ENCODE measurements around the gene LCN10.
"Not testable (repeated sequence)": the region's sequence is repeated elsewhere in the genome, so short reads cannot be mapped to it uniquely, and the experiment has no call there.

The LCN10 gene

DNA sequence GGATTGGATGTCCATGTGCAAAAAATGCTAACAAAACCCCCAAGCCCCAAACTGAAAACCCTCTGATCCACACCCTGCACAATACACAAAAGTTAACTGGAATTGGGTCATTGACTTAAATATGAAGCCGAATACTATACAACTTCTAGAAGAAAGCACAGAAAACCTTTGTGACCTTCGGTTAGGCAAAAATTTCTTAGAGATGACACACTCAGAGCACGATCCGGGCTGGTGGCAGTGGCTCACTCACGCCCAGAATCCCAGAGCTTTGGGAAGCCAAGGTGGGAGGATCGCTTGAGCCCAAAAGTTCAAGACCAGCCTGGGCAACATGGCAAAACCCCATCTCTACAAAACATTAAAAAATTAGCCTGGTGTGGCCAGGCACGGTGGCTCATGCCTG lies 32.2 kb downstream of the LCN10 start:
- H3K27ac ChIP-seq: no peak overlapping the region
- H3K4me1 ChIP-seq (ENCODE audit: control insufficient read depth in 1 of 2, insufficient read depth in 1 of 2, low read depth in 1 of 2, low read length in 1 of 2): peaks cover 33 to 35% of the 10 kb centered on the region in 2 experiments
- TF ChIP-seq, protein P1, sequence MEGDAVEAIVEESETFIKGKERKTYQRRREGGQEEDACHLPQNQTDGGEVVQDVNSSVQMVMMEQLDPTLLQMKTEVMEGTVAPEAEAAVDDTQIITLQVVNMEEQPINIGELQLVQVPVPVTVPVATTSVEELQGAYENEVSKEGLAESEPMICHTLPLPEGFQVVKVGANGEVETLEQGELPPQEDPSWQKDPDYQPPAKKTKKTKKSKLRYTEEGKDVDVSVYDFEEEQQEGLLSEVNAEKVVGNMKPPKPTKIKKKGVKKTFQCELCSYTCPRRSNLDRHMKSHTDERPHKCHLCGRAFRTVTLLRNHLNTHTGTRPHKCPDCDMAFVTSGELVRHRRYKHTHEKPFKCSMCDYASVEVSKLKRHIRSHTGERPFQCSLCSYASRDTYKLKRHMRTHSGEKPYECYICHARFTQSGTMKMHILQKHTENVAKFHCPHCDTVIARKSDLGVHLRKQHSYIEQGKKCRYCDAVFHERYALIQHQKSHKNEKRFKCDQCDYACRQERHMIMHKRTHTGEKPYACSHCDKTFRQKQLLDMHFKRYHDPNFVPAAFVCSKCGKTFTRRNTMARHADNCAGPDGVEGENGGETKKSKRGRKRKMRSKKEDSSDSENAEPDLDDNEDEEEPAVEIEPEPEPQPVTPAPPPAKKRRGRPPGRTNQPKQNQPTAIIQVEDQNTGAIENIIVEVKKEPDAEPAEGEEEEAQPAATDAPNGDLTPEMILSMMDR (IDR thresholded peaks at IDR 0.05): no peak
- no peaks in the 10 kb centered on the region for H3K9me3 ChIP-seq
- no peaks in the 10 kb centered on the region for H3K36me3 ChIP-seq
- peaks cover 52% of the 10 kb centered on the region for H3K27me3 ChIP-seq
- no peak overlapping the region for H3K4me3 ChIP-seq (ENCODE audit: low read depth in 1 of 2, low read length in 1 of 2)

DNA sequence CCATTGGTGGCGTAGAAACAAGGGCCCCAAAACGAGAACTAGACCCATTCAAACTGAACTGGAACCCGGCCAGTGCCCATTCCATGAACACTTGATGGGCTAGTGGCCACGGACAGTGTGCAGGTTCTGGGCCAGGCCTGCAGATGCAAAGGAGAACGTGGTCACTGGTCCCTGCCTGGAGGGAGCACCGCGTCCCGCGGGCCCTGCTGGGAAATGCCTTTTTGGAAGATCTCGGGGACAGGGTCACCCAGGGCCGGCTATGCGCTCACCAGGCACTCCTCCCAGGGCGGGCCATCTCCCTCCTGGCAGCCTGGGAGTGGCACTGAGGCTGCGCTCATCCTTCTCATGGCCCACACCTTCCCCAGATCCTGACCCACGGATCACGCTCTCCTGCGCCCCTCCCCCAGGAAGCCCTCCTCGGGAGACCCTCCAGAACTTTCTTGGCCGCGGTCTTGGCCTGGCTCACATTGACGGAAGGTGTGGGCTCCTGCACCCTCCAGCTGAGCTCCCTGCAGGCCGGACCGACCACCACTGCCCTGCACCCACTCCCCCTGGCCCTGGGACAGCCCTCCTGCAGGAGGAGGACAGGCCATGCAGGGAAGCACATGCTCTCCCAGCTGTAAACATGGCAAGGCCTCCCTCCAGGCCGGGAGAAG lies 33.2 kb downstream of the LCN10 start:
- Histone ChIP-seq H3K36me3 (no peaks in the 10 kb centered on the region), H3K27ac (no peak overlapping the region), H3K9me3 (no peaks in the 10 kb centered on the region), H3K4me3 (ENCODE audit: low read depth in 1 of 2, low read length in 1 of 2) (no peak overlapping the region), H3K27me3 (peaks cover 45% of the 10 kb centered on the region), H3K4me1 (ENCODE audit: control insufficient read depth in 1 of 2, insufficient read depth in 1 of 2, low read depth in 1 of 2, low read length in 1 of 2) (peaks cover 35 to 36% of the 10 kb centered on the region in 2 experiments)
- TF ChIP-seq, protein P1 (IDR thresholded peaks at IDR 0.05): no peak

DNA sequence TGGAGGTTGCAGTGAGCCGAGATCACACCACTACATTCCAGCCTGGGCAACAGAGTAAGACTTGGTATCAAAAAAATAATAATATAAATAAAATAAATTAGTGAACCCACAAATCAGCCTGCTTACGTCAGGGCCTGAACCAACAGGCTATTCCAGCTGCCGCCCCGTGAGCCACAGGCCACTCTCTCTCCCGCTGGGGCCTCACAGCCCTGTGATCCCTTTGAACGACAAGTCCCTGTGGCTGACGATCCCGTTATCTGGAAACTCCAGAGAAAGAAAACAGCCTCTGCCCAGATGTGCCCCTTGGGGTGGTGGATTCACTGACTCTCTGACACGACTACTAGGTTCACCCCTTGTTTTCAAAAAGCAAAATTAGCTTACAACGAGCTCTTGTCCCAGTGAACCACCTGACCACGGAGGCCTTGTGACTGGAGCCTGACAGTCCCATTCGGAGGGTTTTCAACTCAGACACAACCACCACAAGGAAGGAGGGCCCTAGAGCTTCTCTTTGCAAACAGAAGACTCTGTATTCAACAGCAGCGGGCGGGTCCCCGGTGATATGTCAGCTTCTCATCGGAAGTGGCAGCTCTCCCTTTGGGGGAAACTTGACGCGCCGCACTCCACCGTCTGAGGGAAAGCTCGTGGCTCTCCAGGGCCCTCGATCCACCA lies 34.8 kb downstream of the LCN10 start:
- H3K9me3 ChIP-seq: no peaks in the 10 kb centered on the region
- TF ChIP-seq, protein P1 (IDR thresholded peaks at IDR 0.05): no peak
- no peak overlapping the region for H3K27ac ChIP-seq
- H3K36me3 ChIP-seq: no peaks in the 10 kb centered on the region
- peaks cover 31 to 36% of the 10 kb centered on the region in 2 experiments for H3K4me1 ChIP-seq (ENCODE audit: control insufficient read depth in 1 of 2, insufficient read depth in 1 of 2, low read depth in 1 of 2, low read length in 1 of 2)
- peaks cover 29% of the 10 kb centered on the region for H3K27me3 ChIP-seq
- no peak overlapping the region for H3K4me3 ChIP-seq (ENCODE audit: low read depth in 1 of 2, low read length in 1 of 2)

DNA sequence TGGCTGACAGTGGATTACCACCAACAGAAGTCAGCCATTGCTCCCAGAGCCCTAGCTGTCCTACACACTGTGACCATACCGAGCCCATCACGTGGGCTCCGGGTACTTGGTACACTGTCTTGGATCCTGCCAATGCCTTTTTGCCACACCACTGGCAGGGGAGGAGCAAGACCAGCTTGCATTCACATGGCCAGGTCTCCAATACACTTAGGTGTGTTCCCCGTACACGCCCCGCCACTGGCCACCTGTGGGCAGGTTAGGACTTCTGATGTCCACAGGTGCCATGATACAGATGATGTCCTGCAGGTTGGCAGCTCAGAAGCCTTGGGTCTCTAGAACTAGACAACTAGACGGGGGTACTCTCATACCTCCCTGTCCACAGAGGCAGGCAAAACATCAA lies 35.7 kb downstream of the LCN10 start:
- no peaks in the 10 kb centered on the region for H3K36me3 ChIP-seq
- TF ChIP-seq, protein P1 (IDR thresholded peaks at IDR 0.05): no peak
- H3K9me3 ChIP-seq: no peaks in the 10 kb centered on the region
- H3K4me3 ChIP-seq (ENCODE audit: low read depth in 1 of 2, low read length in 1 of 2): no peak overlapping the region
- no peak overlapping the region for H3K27ac ChIP-seq
- H3K27me3 ChIP-seq: peaks cover 20% of the 10 kb centered on the region
- peaks cover 26 to 34% of the 10 kb centered on the region in 2 experiments for H3K4me1 ChIP-seq (ENCODE audit: control insufficient read depth in 1 of 2, insufficient read depth in 1 of 2, low read depth in 1 of 2, low read length in 1 of 2)

DNA sequence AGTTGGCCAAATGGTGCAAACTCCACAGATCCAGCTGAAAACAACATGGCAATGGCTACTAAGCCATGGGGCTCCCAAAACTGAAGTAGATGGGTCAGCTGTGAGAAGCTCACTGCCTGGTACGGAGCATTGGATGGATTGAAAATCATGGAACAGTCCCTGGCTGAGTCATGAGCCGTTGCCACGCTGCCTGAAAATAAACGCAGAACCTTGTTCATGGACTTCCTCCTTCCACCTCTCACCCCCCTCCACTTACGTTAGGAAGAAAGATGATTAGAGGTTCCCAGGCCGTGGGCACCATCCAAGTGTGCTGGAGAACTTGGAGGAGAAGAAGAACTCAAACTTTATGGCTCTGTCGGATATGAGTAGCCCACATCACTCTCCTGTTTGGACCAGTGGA lies 37.2 kb downstream of the LCN10 start:
- Histone ChIP-seq H3K4me3 (ENCODE audit: low read depth in 1 of 2, low read length in 1 of 2) (no peak overlapping the region), H3K36me3 (no peaks in the 10 kb centered on the region), H3K27me3 (peaks cover 15% of the 10 kb centered on the region), H3K27ac (no peak overlapping the region), H3K4me1 (ENCODE audit: control insufficient read depth in 1 of 2, insufficient read depth in 1 of 2, low read depth in 1 of 2, low read length in 1 of 2) (peaks cover 35 to 41% of the 10 kb centered on the region in 2 experiments), H3K9me3 (no peaks in the 10 kb centered on the region)
- TF ChIP-seq, protein P1 (IDR thresholded peaks at IDR 0.05): no peak

DNA sequence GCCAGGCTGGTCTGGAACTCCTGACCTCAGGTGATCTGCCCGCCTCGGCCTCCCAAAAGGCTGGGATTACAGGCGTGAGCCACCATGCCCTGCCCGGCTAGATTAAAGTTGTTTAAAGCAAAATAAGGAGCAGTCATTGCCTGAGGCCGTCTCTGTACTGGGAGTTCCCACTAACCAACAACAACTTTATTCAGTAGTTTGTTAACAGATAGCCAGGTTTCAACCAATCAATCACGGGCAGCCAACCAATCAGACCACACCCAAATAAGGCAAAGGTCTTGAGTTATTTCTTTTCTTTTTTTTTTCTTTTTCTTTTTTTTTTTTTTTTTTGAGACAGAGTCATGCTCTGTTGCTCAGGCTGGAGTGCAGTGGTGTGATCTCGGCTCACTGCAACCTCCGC lies 38.0 kb downstream of the LCN10 start:
- H3K4me1 ChIP-seq (ENCODE audit: control insufficient read depth in 1 of 2, insufficient read depth in 1 of 2, low read depth in 1 of 2, low read length in 1 of 2): peaks cover 43 to 49% of the 10 kb centered on the region in 2 experiments

More for the DNA sequence above, 38.0 kb downstream of the LCN10 start:
- H3K9me3 ChIP-seq; H3K36me3 ChIP-seq; H3K4me3 ChIP-seq (ENCODE audit: low read depth in 1 of 2, low read length in 1 of 2); H3K27me3 ChIP-seq; H3K27ac ChIP-seq: not testable (repeated sequence)
